Stimulated activated CD4-positive, alpha-beta T cell treated with anti-CD3 and anti-CD28 coated beads, Interleukin-4, amount 100 ng/mL, for 48 hours (primary cell): ENCODE measurements around the gene RFX7.

Experiments used
- DNase-seq, 2 donors: peaks; one replicate each; pipeline ENCODE4 v3.0.0-alpha.2; 2020; ENCODE audit warnings: low read depth in 2 of 2

The RFX7 gene

DNA sequence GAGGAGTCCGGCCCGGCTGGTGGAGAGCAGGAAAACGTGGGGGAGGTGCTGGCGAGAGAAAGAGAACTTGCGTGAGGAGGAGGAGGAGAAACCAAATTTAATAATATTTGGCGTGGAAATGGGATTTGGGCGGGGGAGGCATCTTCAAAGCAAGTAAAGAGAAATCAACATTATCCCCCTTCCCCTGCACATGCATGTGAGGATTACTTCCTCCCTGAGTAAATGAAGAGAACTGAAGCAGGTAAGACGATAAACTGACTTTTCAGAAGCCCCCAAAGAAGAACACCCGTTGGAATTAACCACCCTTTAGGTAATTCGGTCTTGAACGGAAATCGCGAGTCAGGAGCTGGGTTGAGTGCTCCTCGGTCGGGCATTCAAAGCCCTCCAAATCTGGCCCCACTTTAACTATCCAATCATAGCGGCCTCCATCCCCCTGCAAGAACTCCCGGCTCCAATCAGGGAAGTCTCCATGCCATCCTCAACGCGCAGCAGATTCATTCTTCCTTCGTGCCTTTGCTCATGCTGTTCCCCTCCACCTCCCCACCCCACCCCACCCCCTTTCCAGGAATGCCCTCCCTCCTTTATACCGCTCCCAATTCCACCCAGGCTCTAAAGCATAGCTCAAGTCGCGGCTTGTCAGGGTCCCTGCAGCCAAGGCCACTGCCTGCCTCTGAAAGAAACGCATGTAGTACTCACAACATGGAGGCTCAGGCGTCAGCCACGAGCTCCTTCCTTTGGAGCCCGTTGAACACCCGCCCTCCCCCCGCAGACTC, 545 bp upstream of the RFX7 start:
- DNase-seq: peak in 1 of 2 donors; percentile 17

DNA sequence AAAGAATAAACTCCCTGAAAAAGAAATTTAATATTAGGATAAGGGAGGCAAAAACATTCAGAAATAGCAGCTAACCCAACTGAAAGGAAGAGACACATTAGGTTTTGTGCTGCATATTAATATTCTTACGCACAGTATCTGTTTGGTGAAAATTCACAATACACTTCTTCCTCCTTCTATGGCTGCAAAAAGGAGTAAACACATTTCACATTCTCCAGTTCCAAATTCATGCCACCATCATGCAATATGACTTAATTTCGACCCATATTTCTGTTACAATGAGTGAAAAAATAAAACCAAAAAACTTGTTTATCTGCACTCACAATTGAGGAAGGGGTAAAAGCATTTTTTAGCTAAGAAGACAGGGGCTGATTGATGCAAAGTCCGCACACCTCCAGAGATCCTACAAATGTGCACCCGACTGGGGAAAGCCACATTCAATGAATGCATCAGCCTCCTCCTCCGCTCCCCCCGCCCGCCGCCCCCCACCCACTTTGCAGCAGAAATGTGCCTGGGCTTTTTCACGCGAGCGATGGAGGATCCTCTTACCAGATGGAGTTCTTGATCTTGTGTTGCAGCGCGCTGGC, 1.0 kb downstream of the RFX7 start:
- DNase-seq: peak in 1 of 2 donors; percentile 7

DNA sequence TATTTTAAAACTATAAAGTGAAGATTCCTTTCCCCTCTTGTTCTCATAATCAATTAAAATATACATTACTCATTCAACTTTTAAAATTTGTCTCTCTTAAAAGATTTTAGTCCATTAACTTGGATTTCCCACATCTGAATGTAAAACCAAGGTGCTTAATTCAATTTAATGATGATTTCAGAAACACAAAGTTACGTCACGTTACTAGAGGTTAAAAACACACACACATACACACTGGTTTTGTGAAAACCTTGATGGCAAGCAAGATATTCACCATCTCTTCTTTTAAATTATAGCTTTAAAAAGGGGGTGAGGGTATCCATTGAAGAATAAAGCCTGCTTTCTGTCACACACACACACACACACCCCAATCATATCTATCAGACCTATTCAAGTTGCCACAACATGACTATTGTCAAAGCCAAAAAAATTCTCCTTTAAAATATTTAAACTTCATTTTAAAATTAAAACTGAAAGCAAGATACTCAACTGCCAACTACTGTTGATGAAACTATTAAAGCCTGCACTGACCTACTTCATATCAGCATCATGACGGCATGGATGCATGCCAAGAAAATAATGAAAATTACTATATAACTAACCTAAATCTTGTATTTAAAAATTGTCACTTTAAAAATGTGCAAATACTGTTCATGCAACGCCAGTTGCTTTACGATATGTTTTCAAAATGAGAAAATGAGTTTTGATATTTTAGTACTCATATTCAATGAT, 2.1 kb downstream of the RFX7 start:
- no peak for DNase-seq

DNA sequence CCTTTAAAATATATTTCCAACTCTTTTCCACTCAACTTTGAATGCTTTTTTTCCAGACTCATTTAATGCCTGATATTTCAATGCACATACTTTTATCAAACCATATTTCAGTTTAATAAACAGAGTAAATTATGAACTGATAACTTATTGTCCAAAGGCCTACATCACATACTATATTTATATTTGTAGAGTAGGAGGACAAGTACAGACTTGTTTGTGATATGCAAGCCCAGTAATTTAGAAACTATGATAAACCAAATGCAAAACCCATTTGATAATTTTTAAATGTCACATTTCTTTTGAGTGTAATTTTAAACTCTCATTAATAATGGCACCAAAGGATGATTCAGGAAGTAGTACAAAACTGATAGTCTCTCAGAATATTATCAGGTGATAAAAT, 3.3 kb downstream of the RFX7 start:
- DNase-seq: no peak

DNA sequence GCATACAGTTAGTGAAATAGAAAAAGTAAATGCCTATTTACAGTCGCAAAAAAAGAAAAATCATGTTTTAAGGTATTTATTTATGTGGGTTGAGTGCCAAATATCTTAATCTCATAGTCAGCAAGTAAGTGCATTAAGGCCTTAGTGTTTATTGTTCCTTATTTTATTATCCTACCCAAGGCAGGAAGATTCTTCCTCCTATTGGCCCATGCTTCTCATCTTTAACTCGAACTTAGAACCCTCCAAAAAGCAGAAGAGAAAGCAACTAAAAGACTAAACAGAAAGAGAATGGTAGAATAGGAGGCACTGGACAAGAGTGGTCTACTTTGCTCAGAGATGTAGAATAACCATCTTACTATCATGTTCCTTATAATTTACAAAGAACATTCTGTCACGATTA, 7.5 kb downstream of the RFX7 start:
- no peak for DNase-seq

DNA sequence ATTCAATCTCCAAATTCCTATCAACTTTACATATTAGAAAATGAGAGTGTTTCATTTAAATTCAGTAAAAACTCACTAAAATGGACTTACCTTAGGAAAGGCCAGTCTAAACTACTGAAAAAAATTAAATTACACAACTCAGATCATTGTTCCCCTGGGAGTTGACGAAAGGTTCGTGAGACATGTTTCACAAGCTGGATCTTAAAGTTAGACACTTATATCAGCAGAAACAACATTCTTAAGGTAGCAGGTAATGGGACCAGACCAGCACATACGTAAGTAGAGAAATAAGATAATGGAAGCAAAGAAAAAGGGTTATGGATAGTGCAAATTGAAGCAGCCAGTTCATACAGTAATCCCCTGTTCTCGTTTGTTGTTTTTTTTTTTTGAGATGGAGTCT, 8.9 kb downstream of the RFX7 start:
- DNase-seq: no peak

DNA sequence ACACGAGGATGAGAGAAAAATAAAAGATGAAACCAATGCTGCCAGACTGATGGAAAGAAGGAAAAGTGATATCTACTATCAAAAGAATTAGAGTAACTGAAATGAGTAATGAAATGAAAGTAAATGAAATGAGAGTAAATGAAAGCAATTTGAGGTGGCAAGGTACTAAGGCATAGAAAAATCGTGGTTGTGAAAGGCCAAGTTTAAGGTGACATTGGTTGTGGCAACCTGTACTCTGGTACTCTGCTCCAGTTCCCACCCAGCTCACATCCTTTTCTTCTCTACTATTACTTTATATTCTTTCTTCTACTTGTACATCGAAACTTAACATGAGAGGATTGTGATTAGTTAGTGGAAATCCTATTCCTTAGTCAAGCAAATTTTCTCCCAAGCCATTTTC, 10.1 kb downstream of the RFX7 start:
- no peak for DNase-seq

DNA sequence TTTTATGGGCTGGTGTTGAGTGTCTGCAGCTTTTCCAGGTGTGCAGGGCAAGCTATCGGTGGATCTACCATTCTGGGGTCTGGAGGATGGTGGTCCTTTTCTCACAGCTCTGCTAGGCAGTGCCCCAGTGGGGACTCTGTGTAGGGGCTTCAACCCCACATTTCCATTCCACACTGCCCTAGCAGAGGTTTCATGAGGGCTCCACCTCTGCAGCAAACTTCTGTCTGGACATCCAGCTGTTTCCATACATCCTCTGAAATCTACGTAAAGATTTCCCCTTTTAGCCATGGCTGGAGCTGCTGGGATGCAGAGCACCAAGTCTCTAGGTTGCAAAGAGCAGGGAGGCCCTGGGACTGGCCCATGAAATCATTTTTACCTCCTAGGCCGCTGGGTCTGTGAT, 11.6 kb downstream of the RFX7 start:
- no peak for DNase-seq

DNA sequence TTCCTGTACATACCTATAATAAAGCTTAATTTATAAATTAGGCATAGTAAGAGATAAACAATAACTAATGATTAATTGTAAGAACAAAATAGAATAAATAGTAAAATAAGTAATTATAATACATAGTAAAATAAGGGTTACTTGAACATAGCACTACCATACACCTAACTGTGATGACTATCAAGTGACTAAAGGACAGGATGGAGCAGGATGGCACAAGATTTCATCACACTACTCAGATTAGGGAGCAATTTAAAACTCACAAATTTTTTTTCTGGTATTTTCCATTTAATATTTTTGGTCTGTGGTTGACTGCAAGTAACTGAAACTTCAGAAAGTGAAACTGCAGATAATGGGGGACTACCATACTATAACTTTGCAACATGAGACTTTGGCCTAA, 14.8 kb downstream of the RFX7 start:
- no peak for DNase-seq

DNA sequence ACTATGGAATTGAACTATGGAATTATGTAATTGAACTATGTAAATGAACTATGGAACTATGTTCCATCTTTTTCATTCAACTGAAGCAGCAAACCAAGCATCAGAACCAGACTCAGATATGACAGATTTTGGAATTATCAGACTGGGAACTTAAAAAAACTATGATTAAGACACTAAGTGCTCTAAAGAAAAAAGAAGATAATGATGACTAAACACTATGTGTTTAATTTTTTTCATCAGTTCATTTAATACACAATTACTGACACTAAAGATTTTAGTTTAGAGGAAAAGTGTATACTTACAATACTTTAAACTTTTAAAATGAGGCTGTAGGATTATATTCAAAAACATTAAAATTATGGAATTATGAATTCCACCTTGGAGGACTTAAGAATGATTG, 15.3 kb downstream of the RFX7 start:
- no peak for DNase-seq

DNA sequence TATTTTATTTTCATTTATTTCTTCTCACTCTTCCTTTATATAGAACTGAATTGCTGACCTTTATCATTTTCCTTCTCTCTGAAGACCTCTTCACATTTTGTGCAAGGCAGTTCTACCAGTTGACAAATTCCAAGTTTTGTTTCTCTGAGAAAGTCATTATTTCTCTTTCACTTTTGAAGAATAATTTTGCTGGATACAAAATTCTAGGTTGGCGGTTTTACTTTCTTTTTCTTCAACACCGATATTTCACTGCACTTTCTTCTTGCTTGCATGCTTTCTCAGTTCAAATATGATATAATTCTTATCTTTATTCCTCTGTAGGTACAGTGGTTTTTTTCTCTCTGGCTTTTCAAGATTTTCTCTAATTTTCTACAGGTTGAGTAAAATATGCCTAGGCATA, 15.9 kb downstream of the RFX7 start:
- no peak for DNase-seq

DNA sequence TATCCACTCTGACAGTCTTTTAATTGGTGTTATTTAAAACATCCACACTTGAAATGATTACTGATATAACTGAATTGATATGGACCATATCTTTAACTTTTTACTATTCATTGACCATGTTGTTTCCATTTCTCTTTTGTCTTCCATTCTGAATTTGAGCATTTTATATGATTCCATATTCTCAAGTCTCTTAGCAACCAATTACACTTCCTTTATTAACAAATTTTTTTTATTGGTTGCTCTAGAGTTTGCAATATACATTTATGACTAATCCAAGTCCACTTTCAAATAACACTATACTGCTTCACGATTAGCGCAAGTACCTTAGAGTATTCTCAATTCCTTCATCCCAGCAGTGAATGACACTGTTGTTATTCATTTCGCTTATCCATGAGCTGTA, 16.4 kb downstream of the RFX7 start:
- no peak for DNase-seq

DNA sequence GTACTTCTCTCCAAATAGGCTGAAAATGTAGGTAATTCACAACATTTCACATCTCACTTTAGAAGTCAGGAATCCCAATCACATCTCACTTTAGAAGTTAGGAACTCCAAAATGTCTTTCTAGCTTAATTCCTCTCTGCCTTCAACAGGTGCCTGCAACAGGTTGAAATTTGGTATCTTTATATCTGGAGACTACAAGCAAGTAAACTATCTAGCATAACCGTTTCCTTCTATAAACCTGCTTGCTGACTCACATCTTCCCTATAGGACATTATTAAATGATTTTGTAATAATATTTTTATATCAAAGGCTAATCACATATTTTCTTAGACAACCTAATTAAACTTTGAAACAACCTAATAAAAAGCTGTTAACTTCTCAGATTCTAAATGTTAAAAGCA, 18.2 kb downstream of the RFX7 start:
- DNase-seq: no peak

DNA sequence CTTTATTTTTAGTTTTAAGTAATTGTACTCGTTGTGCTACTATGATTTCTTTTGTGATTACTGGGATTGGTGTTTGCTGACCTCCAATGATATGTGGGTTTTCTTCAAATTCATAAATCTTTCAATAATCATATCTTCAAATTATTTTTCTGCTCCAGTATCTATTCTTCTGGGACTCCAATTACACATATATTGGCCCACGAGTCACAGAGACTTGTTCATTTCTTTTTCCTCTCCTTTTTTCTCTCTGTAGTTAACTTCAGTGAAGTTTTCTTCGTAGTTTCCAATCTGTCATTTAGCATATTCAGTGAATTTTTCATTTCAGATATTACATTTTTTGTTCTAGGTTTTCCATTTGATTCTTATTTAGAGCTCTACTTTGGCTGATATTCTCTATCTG, 21.4 kb downstream of the RFX7 start:
- DNase-seq: no peak

DNA sequence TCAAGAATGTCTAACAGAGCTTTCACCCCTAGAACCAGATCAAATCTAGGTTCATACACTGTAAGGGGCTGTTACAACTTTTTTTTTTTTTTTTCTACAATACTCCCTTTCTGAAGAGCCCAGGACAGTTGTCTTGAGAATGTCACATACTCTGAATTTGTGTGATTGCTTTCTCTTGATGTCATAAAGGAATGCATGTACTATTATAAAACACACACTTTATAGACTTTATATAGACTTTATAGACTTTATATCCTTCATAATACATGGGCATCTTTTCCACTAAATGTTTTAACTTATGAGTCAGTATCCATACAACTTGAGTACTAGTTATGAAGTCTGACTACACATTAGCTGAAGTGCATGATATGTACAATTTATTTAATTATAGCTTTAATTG, 26.3 kb downstream of the RFX7 start:
- no peak for DNase-seq

DNA sequence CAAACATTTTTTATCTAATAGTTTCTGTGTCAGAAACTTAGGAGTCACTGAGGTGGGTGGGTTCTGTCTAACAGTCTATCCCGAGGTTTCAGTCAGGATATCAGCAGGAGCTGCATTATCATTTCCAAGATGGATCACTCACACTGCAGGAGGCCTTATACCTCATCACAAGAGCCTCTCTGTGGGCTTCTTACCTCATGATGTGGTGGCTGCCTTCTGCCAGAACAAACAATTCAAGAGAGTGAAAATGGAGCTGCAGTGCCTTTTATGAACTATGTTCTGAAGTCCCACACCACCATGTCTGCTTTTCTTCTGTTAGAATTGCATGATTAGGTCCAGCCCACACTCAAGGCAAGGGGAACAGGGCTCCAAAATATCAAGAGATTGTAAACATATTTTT, 27.9 kb downstream of the RFX7 start:
- DNase-seq: no peak

DNA sequence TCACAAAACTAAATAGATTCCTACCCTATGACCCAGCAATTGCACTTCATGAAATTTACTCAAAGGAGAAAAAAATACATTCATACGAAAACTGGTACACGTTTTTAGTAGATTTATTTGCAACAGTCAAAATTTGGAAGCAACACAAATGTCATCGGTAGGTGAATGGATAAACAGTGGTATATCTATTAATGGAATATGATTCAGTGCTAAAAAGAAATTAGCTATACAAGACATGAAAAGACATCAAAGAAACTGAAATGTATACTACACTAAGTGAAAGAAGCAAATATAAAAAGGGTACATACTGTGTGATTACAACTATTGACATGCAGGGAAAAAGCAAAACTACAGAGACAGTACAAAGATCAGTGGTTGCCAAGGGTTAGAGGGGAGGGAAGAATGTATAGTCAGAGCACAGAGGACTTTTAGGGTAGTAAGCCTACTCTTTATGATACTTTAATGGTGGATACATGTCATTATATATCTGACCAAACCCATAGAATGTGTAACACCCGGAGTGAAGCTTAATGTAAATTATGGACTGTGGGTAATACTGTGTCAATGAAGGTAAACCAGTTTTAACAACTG, 31.6 kb downstream of the RFX7 start:
- no peak for DNase-seq

DNA sequence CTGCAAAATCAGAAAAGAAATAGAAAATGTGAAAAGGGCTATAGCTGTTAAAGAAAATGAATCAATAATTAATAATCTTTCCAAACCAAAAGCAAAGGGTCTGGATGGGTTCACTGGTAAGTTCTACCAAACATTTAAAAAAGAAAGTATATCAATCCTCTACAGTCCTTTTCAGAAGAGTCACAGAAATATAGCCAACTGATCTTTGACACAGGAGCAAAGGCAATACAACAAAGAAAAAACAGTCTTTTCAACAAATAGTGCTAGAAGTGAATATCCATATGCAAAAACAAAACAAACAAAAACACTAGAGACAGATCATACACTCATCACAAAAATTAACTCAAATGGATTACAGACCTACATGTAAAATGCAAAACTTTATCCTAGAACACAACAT, 32.6 kb downstream of the RFX7 start:
- DNase-seq: no peak

DNA sequence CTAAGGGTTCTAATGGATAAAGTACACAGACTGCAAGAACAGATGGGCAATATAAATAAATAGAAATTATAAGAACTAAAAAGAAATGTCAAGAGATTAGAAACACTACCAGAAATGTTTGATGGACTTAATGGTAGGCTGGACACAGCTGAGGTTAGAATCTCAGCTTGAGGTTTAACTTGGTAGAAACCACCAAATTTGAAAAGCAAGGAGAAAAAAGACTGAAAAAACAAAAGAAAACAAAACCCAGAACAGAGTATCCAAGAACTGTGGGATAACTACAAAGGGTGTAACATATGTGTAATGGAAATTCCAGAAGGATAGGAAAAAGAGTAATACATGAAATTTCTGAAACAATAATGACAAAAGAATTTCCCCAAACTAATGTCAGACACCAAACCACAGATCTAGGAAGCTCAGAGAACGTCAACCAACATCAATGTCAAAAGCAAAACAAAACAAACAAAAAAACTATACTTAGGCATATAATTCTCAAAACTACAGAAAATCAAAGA, 35.0 kb downstream of the RFX7 start:
- DNase-seq: no peak

DNA sequence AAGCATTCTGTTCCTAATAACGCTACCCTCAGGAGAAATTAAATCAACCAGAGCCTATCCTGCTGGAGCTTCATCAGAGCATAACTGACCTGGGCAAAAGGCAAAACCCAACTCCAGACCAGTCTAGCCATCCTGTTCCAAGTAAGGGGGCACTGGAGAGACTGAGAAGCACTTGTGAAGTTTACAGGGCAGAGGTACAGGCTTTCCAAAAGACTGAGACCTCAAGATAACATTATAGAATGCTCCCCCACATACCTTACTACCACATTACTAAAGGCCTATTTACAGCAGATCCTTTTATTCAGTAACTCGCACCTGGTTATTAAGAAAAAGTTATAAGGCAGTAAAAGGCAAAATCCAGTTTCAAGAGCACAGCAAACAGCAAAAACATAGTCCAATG, 35.5 kb downstream of the RFX7 start:
- no peak for DNase-seq

DNA sequence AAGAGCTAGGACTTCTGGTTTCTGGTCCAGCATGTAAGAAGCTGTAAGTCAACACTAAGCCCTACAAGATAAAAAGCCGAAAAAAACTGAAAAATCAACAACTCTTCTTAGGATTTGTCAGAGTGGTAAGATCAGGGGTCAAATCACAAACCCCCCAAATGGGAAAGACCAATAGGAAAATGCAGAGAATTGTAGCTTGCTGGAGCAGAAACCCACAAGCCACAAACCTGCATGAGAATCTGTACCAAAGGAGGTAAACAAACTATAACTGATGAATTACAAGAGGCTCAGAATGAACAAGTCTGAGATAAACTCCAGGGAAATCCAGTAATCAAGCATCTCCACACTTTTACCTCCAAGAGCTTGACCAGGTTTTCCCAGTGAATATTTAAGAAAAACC, 36.0 kb downstream of the RFX7 start:
- DNase-seq: no peak

DNA sequence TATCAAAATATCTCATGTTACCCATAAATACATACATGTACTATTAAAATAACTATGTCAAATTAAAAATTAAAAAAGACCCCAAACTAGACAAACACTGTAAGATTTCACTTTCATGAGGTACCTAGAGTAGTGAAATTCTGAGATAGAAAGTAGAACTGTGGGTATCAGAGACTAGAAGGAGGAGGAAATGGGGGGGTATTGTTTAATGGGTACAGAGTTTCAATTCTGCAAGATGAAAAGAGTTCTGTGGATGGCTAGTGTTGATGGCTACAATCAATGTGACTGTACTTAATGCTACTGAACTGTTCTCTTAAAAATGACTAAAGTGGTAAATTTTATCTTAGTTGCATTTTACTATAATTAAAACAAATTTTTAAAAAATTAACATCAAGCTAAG, 36.6 kb downstream of the RFX7 start:
- no peak for DNase-seq
